ENCODE results near the gene KLHDC4.

Gene KLHDC4

GRCh38 chr16:87698676-87699199 lies 67.0 kb downstream of the KLHDC4 start:
- no peak for DNase-seq (ENCODE audit: low read depth in 2 of 2)

DNA sequence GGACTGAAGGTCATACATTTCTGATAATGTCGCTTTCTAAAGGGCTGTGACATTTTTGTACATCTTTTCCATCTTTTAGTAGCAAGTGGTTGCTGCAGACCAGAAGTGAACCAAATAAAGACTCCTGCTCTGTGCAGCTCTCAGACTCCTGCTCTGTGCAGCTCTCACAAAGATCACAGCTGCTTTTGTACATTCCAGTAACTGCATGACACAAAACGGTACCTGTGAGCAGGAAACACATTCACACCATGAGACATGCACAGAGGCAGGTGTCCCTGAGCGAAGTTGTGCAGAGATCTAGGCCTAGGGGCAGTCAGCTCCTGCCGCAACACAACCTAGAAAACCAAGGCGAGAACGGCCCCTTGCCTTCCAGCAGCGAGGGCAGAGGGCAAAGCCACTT lies 67.5 kb downstream of the KLHDC4 start:
- no peak for DNase-seq (ENCODE audit: low read depth in 2 of 2)

- DNase-seq (ENCODE audit: low read depth in 2 of 2): no peak
Observed at GRCh38 chr16:87697792-87698191, 68.0 kb downstream of the KLHDC4 start.

GRCh38 chr16:87697256-87697655 lies 68.5 kb downstream of the KLHDC4 start:
- DNase-seq (ENCODE audit: low read depth in 2 of 2): no peak

GRCh38 chr16:87696726-87697125 lies 69.1 kb downstream of the KLHDC4 start:
- no peak for DNase-seq (ENCODE audit: low read depth in 2 of 2)

GRCh38 chr16:87695534-87695933 lies 70.3 kb downstream of the KLHDC4 start:
- DNase-seq (ENCODE audit: low read depth in 2 of 2): no peak

GRCh38 chr16:87694441-87695125 lies 71.2 kb downstream of the KLHDC4 start:
- DNase-seq (ENCODE audit: low read depth in 2 of 2): no peak

GRCh38 chr16:87693827-87694226 lies 72.0 kb downstream of the KLHDC4 start:
- DNase-seq (ENCODE audit: low read depth in 2 of 2): no peak

GRCh38 chr16:87692756-87693155 lies 73.0 kb downstream of the KLHDC4 start:
- no peak for DNase-seq (ENCODE audit: low read depth in 2 of 2)

- DNase-seq (ENCODE audit: low read depth in 2 of 2): no peak
Observed at GRCh38 chr16:87692176-87692575, 73.6 kb downstream of the KLHDC4 start.

GRCh38 chr16:87691686-87692079 lies 74.1 kb downstream of the KLHDC4 start:
- no peak for DNase-seq (ENCODE audit: low read depth in 2 of 2)

DNA sequence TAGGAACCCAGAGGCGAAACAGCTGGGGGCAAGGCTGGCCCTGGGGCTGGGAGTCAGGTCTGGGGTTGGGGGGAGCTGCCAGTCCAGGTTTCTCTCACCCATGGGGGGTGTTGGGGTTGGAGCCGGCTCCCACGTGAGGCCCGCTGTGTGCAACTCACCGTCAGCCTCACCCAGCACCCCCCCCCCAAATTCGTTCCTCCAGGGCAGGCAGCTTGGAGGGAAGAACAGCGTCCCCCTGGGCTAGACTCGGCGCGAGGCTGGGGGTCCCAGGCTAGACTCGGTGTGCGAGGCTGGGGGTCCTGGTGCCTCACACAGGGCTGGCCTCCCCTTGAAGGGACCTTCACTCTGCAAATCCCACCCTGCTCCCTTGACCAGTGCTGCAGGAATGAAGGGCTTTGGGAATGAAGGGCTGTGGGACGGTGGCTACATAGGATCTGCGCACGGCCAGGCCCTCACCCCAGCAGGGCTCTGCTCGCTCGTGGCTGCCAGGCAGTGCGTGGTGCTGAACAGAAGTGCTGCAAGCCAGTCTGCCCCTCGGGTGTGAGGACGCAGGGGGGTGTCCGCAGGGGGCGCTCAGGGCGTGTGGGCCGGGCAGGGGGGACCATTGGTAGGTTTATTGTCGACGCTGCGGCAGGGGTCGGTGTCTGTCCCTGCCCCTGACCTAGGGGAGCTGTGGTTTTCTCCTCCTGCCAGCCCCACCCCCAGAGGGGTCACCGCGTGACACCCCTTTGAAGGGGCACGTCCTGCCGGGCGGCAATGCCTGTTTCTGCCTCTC lies 74.7 kb downstream of the KLHDC4 start:
- DNase-seq (ENCODE audit: low read depth in 2 of 2): no peak

DNA sequence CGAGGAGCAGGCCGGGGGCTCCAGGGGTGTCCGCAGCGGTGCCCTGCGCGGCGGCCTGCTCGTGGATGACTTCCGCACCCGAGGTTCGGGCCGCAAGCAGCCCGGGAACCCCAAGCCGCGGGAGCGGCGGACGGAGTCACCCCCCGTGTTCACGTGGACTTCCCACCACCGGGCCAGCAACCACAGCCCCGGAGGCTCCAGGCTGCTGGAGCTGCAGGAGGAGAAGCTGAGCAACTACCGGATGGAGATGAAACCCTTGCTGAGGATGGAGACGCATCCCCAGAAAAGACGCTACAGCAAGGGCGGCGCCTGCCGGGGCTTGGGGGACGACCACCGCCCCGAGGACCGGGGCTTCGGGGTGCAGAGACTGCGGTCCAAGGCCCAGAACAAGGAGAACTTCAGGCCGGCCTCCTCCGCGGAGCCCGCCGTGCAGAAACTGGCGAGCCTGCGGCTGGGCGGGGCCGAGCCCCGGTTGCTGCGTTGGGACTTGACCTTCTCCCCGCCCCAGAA lies 75.8 kb downstream of the KLHDC4 start:
- DNase-seq (ENCODE audit: low read depth in 2 of 2): no peak

GRCh38 chr16:87688876-87689815 lies 76.6 kb downstream of the KLHDC4 start:
- no peak for DNase-seq (ENCODE audit: low read depth in 2 of 2)

- DNase-seq (ENCODE audit: low read depth in 2 of 2): no peak
Observed at GRCh38 chr16:87687998-87688529, 77.7 kb downstream of the KLHDC4 start.

DNA sequence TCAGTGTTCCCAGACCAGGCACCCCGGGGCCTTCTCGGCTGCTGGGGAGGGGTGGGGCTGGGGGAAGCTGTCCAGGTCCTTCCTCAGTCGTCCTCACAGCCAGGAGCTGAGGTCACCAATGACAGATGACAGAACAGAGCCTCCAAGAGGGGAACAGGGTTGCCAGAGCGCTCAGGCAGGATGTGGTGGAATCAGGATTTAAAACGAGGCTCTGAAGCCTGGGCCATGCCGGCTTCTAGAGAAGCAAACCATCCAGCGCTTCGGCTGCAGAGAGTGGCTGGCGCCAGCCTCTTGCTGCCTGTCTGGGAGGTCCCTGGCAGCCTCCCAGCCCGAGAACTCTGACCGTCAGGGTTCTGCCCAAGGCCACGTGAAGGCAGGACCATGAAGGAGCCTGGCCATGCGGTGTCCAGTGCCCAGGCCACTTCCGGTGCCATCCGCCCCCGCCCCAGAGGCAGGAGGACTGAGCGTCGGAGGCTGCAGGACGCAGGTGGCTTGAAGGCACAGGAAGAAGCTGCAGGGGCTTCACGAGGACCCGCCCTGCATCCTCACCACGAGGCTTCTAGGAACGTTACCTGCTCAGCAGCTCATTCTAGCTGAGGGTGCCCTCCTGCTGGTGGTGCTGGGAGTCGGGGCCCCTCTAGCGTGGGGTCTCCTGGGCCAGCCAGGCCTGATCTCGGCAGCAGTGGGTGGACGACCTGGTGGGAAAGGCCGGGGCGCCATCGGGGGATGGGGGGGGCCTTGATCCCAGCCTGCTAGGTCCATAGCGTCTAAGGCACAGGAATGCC lies 78.5 kb downstream of the KLHDC4 start:
- DNase-seq (ENCODE audit: low read depth in 2 of 2): no peak

DNA sequence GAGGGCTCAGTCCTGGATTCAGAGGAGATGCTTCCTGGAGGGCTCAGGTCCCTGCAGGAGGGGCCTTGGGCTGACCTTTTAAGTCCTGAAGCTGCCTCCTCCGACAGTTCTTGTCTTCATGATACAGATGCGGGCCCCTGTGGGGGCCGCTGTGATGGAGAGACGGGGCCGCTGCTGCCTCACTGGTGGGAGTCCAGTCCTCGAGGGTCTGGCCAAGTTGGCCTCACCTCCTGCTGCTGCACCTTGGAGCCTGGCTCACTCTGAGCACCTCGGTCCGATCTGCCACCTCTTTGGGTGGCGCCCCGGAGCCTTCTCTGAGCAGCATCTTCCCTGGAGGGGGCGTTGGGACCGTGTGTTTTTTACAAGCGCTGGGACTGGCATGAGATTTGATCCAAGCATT lies 79.1 kb downstream of the KLHDC4 start:
- DNase-seq (ENCODE audit: low read depth in 2 of 2): no peak

- DNase-seq (ENCODE audit: low read depth in 2 of 2): no peak
Observed at GRCh38 chr16:87685766-87686165, 80.0 kb downstream of the KLHDC4 start.

DNA sequence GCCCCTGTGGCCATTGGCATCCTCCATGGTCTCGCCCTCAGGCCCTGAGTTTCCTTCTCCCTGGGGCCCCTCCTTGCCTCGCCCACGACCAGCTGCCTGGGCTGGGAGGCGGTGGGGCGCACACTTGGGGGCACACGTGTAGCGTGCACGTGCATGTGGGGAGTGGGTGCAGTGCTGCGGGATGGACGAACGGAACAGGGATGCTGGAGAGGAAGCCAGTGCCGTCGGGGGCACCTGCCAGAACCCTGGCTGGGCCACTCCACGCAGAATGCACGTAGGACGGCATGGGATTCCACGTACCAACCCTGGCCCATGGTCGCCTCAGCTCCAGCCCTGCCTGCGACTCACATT lies 80.4 kb downstream of the KLHDC4 start:
- no peak for DNase-seq (ENCODE audit: low read depth in 2 of 2)

GRCh38 chr16:87684711-87685404 lies 80.9 kb downstream of the KLHDC4 start:
- no peak for DNase-seq (ENCODE audit: low read depth in 2 of 2)

All from fibroblast of skin of left biceps (primary cell).